ENCODE results near the gene CYP4B1.

DNA sequence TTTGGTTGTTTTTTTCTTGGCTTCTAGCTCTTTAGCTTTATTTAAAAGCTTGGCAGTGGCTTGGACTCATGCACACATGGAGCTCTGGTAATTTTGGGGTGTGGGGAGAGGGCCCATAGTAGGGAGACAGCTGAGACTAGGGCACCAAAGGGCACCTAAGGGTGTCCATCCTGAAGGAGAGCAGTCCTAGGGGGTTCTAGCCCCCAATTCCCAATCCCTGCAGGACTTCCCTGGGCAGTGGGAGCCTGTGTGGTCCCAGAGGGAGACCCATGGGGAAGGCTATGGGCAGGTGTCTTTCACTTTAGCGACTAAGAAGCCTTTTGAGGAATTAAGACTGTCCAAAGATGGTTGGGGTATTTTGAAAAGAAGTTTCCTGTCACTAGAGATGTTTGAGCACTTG lies 6.9 kb downstream of the CYP4B1 start:
- no peak for TF ChIP-seq POLR2A (IDR thresholded peaks at IDR 0.05)
- TF ChIP-seq, protein P1, sequence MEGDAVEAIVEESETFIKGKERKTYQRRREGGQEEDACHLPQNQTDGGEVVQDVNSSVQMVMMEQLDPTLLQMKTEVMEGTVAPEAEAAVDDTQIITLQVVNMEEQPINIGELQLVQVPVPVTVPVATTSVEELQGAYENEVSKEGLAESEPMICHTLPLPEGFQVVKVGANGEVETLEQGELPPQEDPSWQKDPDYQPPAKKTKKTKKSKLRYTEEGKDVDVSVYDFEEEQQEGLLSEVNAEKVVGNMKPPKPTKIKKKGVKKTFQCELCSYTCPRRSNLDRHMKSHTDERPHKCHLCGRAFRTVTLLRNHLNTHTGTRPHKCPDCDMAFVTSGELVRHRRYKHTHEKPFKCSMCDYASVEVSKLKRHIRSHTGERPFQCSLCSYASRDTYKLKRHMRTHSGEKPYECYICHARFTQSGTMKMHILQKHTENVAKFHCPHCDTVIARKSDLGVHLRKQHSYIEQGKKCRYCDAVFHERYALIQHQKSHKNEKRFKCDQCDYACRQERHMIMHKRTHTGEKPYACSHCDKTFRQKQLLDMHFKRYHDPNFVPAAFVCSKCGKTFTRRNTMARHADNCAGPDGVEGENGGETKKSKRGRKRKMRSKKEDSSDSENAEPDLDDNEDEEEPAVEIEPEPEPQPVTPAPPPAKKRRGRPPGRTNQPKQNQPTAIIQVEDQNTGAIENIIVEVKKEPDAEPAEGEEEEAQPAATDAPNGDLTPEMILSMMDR (IDR thresholded peaks at IDR 0.05), result no peak
